Measurements from ENCODE around the gene PRSS2.
A peak's percentile ranks its signal among the peaks of the same experiment; 100 is the strongest.

PRSS2 gene

DNA sequence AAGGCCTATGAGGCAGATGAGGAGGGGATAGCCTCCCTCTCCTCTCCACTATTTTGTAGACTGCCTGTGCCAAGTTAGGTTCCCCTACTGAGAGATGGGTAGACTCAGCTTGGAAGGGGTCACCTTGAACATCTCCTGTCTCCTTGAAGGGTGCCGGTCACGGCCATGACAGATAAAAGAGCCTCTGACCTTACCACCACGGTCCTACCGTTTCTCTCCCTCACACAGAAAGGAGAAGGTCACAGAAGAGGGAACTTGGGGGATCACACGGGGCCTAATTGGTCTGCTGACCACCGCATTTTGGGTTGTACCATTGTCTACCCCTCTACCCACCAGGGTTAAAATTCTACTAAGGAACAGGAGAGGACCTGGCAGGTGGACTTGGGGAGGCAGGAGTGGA is 17.0 kb downstream of the PRSS2 start:
- H3K9ac ChIP-seq (ENCODE audit: low read depth, low read length) = no peak overlapping the region
- H3K4me1 ChIP-seq (ENCODE audit: insufficient read depth, low read length) = no peaks in the 10 kb centered on the region
- no peaks in the 10 kb centered on the region for H3K9me3 ChIP-seq (ENCODE audit: control insufficient read depth, insufficient read depth, low read length)
- no peaks in the 10 kb centered on the region for H3K36me3 ChIP-seq (ENCODE audit: insufficient read depth, low read length)

DNA sequence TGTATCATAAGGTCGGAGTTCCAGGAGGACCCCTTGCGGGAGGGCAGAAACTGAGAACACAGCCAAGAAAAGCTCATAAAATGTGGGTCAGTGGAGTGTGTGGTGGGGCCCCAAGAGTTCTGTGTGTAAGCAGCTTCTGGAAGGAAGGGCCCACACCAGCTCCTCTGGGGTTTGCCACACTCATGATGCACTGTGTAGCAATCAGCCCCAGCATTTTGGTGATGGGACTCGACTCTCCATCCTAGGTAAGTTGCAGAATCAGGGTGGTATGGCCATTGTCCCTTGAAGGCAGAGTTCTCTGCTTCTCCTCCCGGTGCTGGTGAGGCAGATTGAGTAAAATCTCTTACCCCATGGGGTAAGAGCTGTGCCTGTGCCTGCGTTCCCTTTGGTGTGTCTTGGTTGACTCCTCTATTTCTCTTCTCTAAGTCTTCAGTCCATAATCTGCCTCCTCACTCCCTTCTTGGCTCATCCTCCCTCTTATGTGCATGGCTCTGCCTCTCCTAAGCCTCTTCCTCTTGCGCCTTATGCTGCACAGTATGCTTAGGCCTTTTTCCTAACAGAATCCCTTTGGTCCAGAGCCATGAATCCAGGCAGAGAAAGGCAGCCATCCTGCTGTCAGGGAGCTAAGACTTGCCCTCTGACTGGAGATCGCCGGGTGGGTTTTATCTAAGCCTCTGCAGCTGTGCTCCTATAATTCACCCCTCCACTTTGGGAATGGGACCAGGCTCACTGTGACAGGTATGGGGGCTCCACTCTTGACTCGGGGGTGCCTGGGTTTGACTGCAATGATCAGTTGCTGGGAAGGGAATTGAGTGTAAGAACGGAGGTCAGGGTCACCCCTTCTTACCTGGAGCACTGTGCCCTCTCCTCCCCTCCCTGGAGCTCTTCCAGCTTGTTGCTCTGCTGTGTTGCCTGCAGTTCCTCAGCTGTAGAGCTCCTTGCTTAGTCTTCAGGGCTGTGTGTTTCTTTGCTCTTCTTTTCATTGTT is 17.8 kb downstream of the PRSS2 start:
- Histone ChIP-seq H3K36me3 (ENCODE audit: insufficient read depth, low read length) (no peaks in the 10 kb centered on the region), H3K4me1 (ENCODE audit: insufficient read depth, low read length) (no peaks in the 10 kb centered on the region), H3K9ac (ENCODE audit: low read depth, low read length) (no peak overlapping the region), H3K9me3 (ENCODE audit: control insufficient read depth, insufficient read depth, low read length) (no peaks in the 10 kb centered on the region)

DNA sequence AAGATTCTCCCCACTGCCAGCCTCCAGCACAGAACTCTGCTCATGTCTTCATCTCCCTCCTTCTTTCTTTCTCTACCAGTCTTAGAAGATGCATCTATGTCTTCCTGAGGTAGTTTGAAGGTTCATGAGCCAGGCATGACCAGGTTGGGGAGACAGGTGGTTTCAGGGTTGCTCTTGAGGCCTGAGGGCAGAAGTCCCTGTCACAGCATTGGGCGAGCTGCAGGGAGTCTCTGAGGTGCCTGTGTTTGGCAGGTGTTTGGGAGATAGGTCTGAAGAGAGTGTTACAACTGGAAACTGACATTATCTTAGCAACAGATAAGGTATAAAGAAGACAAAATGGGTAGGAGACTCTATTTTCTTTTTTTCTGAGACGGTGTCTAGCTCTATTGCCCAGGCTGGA is 18.7 kb downstream of the PRSS2 start:
- Histone ChIP-seq H3K36me3 (ENCODE audit: insufficient read depth, low read length) (no peaks in the 10 kb centered on the region), H3K9me3 (ENCODE audit: control insufficient read depth, insufficient read depth, low read length) (no peaks in the 10 kb centered on the region), H3K4me1 (ENCODE audit: insufficient read depth, low read length) (peaks cover 2% of the 10 kb centered on the region; the same call in 1 of the 2 replicates), H3K9ac (ENCODE audit: low read depth, low read length) (no peak overlapping the region)

DNA sequence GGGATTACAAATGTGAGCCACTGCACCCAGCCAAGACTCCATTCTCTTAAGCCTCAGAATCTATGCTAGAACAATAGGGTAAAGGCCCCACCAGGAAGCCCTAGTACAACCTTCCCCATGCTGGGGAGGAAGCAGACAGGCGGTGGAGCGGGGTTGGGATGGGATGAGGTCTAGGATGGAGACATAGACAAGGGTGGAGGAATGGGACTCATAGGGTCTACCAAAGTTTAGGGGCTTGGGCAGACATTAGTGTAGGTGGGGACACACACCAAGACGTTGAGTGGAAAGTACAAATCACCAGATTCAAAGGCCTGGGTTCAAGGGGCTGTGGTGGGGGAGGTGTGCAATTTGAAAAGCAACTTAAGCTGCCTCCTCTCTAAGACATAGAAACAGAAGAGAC is 19.3 kb downstream of the PRSS2 start:
- no peak overlapping the region for H3K9ac ChIP-seq (ENCODE audit: low read depth, low read length)
- peaks cover 8% of the 10 kb centered on the region for H3K4me1 ChIP-seq (ENCODE audit: insufficient read depth, low read length)
- H3K9me3 ChIP-seq (ENCODE audit: control insufficient read depth, insufficient read depth, low read length) = no peaks in the 10 kb centered on the region
- no peaks in the 10 kb centered on the region for H3K36me3 ChIP-seq (ENCODE audit: insufficient read depth, low read length)

DNA sequence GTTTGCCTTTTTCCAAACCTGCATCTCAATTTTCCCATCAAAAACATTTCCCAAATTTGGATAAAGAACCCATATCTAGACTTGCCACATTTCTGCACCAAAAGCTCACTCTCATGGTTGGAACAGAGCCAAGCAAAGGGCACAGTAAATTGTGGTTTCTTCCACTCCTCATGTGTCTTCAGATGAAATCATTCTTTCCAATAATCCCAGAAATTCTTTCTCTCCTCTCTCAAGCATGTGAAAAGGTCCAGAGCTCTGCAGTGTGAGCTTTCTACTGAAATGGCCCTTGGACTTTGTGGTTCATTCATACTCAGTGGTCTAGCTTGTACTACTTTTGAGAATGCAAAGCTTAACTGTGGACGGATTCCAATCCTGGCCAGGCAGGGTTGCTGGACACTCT is 19.8 kb downstream of the PRSS2 start:
- H3K9me3 ChIP-seq (ENCODE audit: control insufficient read depth, insufficient read depth, low read length) = no peaks in the 10 kb centered on the region
- peaks cover 10% of the 10 kb centered on the region for H3K4me1 ChIP-seq (ENCODE audit: insufficient read depth, low read length)
- H3K9ac ChIP-seq (ENCODE audit: low read depth, low read length) = no peak overlapping the region

DNA sequence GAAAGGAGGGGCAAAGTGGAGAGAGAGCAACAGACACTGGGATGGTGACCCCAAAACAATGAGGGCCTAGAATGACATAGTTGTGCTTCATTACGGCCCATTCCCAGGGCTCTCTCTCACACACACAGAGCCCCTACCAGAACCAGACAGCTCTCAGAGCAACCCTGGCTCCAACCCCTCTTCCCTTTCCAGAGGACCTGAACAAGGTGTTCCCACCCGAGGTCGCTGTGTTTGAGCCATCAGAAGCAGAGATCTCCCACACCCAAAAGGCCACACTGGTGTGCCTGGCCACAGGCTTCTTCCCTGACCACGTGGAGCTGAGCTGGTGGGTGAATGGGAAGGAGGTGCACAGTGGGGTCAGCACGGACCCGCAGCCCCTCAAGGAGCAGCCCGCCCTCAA is 20.7 kb downstream of the PRSS2 start:
- no peaks in the 10 kb centered on the region for H3K36me3 ChIP-seq (ENCODE audit: insufficient read depth, low read length)
- no peak overlapping the region for H3K9ac ChIP-seq (ENCODE audit: low read depth, low read length)
- H3K9me3 ChIP-seq (ENCODE audit: control insufficient read depth, insufficient read depth, low read length) = no peaks in the 10 kb centered on the region
- H3K4me1 ChIP-seq (ENCODE audit: insufficient read depth, low read length) = peaks cover 13% of the 10 kb centered on the region

More for the DNA sequence above, 19.8 kb downstream of the PRSS2 start:
- no peaks in the 10 kb centered on the region for H3K36me3 ChIP-seq (ENCODE audit: insufficient read depth, low read length)

DNA sequence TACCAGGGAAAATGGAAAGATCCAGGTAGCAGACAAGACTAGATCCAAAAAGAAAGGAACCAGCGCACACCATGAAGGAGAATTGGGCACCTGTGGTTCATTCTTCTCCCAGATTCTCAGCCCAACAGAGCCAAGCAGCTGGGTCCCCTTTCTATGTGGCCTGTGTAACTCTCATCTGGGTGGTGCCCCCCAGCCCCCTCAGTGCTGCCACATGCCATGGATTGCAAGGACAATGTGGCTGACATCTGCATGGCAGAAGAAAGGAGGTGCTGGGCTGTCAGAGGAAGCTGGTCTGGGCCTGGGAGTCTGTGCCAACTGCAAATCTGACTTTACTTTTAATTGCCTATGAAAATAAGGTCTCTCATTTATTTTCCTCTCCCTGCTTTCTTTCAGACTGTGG is 21.4 kb downstream of the PRSS2 start:
- Histone ChIP-seq H3K36me3 (ENCODE audit: insufficient read depth, low read length) (no peaks in the 10 kb centered on the region), H3K4me1 (ENCODE audit: insufficient read depth, low read length) (peaks cover 13% of the 10 kb centered on the region), H3K9me3 (ENCODE audit: control insufficient read depth, insufficient read depth, low read length) (no peaks in the 10 kb centered on the region), H3K9ac (ENCODE audit: low read depth, low read length) (no peak overlapping the region)

DNA sequence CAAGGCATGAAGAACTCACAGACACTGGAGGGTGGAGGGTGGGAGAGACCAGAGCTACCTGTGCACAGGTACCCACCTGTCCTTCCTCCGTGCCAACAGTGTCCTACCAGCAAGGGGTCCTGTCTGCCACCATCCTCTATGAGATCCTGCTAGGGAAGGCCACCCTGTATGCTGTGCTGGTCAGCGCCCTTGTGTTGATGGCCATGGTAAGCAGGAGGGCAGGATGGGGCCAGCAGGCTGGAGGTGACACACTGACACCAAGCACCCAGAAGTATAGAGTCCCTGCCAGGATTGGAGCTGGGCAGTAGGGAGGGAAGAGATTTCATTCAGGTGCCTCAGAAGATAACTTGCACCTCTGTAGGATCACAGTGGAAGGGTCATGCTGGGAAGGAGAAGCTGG is 21.8 kb downstream of the PRSS2 start:
- Histone ChIP-seq H3K4me1 (ENCODE audit: insufficient read depth, low read length) (peaks cover 13% of the 10 kb centered on the region), H3K36me3 (ENCODE audit: insufficient read depth, low read length) (no peaks in the 10 kb centered on the region), H3K9ac (ENCODE audit: low read depth, low read length) (no peak overlapping the region)

DNA sequence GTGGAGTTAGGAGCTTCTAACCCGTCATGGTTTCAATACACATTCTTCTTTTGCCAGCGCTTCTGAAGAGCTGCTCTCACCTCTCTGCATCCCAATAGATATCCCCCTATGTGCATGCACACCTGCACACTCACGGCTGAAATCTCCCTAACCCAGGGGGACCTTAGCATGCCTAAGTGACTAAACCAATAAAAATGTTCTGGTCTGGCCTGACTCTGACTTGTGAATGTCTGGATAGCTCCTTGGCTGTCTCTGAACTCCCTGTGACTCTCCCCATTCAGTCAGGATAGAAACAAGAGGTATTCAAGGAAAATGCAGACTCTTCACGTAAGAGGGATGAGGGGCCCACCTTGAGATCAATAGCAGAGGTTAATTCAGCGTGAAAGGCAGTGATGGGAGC is 22.4 kb downstream of the PRSS2 start:
- H3K36me3 ChIP-seq (ENCODE audit: insufficient read depth, low read length) = no peaks in the 10 kb centered on the region

More for the DNA sequence above, 21.8 kb downstream of the PRSS2 start:
- H3K9me3 ChIP-seq (ENCODE audit: control insufficient read depth, insufficient read depth, low read length) = no peaks in the 10 kb centered on the region

DNA sequence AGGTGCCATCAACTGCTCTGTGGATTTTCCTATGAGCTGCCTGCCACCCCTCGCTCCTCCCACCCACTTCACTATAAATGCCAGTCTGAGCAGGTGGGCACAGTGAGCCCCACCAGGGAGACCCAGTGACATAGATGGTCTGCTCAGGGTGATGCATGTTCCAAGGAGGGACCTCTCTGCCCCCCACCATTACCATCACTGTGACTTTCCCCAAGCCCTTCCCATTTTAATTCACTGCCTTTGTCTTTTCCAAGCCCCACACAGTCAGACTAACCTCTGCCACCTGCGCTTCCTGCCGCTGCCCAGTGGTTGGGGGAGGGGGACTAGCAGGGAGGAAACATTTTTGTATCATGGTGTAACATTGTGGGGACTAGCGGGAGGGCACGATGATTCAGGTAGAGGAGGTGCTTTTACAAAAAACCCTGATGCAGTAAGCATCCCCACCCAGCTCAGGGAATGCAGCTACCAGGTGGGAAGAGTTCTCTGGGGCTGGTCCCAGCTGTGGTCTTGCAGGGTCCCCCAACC is 24.6 kb downstream of the PRSS2 start:
- Histone ChIP-seq H3K36me3 (ENCODE audit: insufficient read depth, low read length) (no peaks in the 10 kb centered on the region), H3K9ac (ENCODE audit: low read depth, low read length) (0 out of 2 replicates have a peak overlapping the region, but pooled peaks have one; percentile 71), H3K4me1 (ENCODE audit: insufficient read depth, low read length) (peaks cover 23% of the 10 kb centered on the region), H3K9me3 (ENCODE audit: control insufficient read depth, insufficient read depth, low read length) (no peaks in the 10 kb centered on the region)

More for the DNA sequence above, 22.4 kb downstream of the PRSS2 start:
- Histone ChIP-seq H3K9me3 (ENCODE audit: control insufficient read depth, insufficient read depth, low read length) (no peaks in the 10 kb centered on the region), H3K9ac (ENCODE audit: low read depth, low read length) (no peak overlapping the region), H3K4me1 (ENCODE audit: insufficient read depth, low read length) (peaks cover 13% of the 10 kb centered on the region)

DNA sequence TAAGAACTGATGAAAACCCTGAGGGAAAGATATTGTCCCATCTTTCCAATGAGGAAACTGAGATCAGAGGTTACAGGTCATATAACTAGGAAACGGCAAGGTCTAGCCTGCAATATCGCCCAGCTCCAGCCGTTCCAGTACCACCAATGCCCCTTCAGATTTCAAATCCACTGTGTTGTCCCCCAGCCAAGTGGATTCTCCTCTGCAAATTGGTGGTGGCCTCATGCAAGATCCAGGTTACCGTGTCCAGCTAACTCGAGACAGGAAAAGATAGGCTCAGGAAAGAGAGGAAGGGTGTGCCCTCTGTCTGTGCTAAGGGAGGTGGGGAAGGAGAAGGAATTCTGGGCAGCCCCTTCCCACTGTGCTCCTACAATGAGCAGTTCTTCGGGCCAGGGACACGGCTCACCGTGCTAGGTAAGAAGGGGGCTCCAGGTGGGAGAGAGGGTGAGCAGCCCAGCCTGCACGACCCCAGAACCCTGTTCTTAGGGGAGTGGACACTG is 25.3 kb downstream of the PRSS2 start:
- peak overlapping the region; percentile 71 for H3K9ac ChIP-seq (ENCODE audit: low read depth, low read length)

DNA sequence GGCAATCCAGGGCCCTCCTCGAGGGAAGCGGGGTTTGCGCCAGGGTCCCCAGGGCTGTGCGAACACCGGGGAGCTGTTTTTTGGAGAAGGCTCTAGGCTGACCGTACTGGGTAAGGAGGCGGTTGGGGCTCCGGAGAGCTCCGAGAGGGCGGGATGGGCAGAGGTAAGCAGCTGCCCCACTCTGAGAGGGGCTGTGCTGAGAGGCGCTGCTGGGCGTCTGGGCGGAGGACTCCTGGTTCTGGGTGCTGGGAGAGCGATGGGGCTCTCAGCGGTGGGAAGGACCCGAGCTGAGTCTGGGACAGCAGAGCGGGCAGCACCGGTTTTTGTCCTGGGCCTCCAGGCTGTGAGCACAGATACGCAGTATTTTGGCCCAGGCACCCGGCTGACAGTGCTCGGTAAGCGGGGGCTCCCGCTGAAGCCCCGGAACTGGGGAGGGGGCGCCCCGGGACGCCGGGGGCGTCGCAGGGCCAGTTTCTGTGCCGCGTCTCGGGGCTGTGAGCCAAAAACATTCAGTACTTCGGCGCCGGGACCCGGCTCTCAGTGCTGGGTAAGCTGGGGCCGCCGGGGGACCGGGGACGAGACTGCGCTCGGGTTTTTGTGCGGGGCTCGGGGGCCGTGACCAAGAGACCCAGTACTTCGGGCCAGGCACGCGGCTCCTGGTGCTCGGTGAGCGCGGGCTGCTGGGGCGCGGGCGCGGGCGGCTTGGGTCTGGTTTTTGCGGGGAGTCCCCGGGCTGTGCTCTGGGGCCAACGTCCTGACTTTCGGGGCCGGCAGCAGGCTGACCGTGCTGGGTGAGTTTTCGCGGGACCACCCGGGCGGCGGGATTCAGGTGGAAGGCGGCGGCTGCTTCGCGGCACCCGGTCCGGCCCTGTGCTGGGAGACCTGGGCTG is 26.0 kb downstream of the PRSS2 start:
- Histone ChIP-seq H3K36me3 (ENCODE audit: insufficient read depth, low read length) (no peaks in the 10 kb centered on the region), H3K9me3 (ENCODE audit: control insufficient read depth, insufficient read depth, low read length) (no peaks in the 10 kb centered on the region), H3K4me1 (ENCODE audit: insufficient read depth, low read length) (peaks cover 23% of the 10 kb centered on the region), H3K9ac (ENCODE audit: low read depth, low read length) (peak overlapping the region; percentile 71)

More for the DNA sequence above, 25.3 kb downstream of the PRSS2 start:
- H3K36me3 ChIP-seq (ENCODE audit: insufficient read depth, low read length) = no peaks in the 10 kb centered on the region
- H3K9me3 ChIP-seq (ENCODE audit: control insufficient read depth, insufficient read depth, low read length) = no peaks in the 10 kb centered on the region
- peaks cover 23% of the 10 kb centered on the region for H3K4me1 ChIP-seq (ENCODE audit: insufficient read depth, low read length)

DNA sequence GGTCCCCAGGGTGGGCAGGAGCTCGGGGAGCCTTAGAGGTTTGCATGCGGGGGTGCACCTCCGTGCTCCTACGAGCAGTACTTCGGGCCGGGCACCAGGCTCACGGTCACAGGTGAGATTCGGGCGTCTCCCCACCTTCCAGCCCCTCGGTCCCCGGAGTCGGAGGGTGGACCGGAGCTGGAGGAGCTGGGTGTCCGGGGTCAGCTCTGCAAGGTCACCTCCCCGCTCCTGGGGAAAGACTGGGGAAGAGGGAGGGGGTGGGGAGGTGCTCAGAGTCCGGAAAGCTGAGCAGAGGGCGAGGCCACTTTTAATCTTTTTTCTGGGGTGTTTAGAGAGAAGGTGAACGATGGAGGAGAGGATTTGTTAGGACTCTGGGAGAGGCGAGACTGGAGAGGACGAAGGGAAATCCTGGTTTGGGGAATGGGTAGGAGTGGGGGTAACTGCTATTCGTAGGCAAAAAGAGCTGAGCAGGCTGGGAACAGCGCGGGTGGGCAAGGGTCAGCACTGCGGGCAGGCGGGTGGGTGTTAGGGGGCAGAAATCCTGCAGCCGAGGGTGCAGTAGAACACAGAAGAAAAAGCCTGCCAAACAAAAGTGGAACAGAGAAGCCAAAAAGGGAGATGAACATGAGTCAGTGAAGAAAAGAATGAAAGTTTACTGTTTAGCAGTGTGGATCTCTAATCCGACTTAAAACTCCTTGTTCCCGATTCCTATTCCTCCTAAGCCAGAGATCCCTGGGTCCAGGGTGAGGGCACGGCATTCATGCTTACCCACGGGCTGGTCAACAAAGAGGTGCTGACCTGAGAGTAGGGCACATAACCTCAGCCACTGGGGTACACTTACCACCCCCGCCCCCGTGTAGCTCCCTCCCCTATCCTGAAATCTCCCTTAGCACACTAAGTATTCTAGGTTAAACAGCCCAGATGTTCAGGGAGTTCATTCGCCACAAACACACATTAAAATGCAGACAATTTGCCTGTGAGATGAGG is 26.9 kb downstream of the PRSS2 start:
- no peaks in the 10 kb centered on the region for H3K36me3 ChIP-seq (ENCODE audit: insufficient read depth, low read length)
- H3K9me3 ChIP-seq (ENCODE audit: control insufficient read depth, insufficient read depth, low read length) = no peaks in the 10 kb centered on the region
- peak overlapping the region; percentile 71 for H3K9ac ChIP-seq (ENCODE audit: low read depth, low read length)
- H3K4me1 ChIP-seq (ENCODE audit: insufficient read depth, low read length) = peaks cover 23% of the 10 kb centered on the region

All from ES-I3 (cell line).